Neural cell (in vitro differentiated cells): ENCODE data around the gene SAMD7.

Experiments used
- EP300 ChIP-seq: fragments of 450-650 bp; conservative IDR thresholded peaks from 2 replicates; pipeline ENCODE4 v1.6.1; 2014; ENCODE audit warnings: antibody characterized with exemption, mild to moderate bottlenecking, moderate library complexity; ENCODE audit not compliant: poor library complexity, severe bottlenecking
- MXI1 ChIP-seq: fragments of 450-650 bp; conservative IDR thresholded peaks from 2 replicates; pipeline ENCODE4 v1.6.1; 2014; ENCODE audit warnings: antibody characterized with exemption, mild to moderate bottlenecking; ENCODE audit not compliant: poor library complexity, severe bottlenecking
- POLR2AphosphoS5 ChIP-seq: IDR thresholded peaks from 2 replicates; pipeline ENCODE4 v1.6.1; 2012
- TAF1 ChIP-seq: IDR thresholded peaks from 2 replicates; pipeline ENCODE4 v1.6.1; 2012; ENCODE audit warnings: low read depth
- TF ChIP-seq, protein P1 (sequence below): fragments of 450-650 bp; IDR thresholded peaks from 2 replicates; pipeline ENCODE4 v1.5.1; 2014; ENCODE audit warnings: antibody characterized with exemption, mild to moderate bottlenecking, moderate library complexity; ENCODE audit not compliant: poor library complexity, severe bottlenecking
- TF ChIP-seq, protein P2 (sequence below): IDR thresholded peaks from 2 replicates; pipeline ENCODE4 v1.6.1; 2012; ENCODE audit warnings: borderline replicate concordance

DNA sequence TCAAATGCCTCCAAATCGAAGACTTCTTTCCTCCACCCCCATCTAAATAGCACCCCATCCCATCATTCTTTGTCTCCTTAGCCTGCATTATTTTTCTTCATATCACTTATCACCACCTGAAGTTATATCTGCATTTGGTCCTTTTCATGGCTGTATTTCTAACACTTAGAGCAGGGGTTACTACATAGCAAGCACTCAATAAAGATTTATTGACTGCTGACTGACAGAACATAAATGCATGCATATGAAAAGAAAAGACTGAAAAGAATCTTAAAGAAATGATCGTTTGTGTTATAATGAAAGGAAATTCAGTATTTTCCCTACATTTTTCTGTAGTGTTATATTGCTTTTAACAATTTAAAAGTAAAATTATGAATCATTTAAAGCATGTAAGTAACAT lies 43.0 kb upstream of the SAMD7 start:
- TF ChIP-seq, protein P1, sequence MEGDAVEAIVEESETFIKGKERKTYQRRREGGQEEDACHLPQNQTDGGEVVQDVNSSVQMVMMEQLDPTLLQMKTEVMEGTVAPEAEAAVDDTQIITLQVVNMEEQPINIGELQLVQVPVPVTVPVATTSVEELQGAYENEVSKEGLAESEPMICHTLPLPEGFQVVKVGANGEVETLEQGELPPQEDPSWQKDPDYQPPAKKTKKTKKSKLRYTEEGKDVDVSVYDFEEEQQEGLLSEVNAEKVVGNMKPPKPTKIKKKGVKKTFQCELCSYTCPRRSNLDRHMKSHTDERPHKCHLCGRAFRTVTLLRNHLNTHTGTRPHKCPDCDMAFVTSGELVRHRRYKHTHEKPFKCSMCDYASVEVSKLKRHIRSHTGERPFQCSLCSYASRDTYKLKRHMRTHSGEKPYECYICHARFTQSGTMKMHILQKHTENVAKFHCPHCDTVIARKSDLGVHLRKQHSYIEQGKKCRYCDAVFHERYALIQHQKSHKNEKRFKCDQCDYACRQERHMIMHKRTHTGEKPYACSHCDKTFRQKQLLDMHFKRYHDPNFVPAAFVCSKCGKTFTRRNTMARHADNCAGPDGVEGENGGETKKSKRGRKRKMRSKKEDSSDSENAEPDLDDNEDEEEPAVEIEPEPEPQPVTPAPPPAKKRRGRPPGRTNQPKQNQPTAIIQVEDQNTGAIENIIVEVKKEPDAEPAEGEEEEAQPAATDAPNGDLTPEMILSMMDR, result no peak
- TF ChIP-seq POLR2AphosphoS5 (no peak), EP300 (no peak), MXI1 (no peak), TAF1 (no peak)
- TF ChIP-seq, protein P2, sequence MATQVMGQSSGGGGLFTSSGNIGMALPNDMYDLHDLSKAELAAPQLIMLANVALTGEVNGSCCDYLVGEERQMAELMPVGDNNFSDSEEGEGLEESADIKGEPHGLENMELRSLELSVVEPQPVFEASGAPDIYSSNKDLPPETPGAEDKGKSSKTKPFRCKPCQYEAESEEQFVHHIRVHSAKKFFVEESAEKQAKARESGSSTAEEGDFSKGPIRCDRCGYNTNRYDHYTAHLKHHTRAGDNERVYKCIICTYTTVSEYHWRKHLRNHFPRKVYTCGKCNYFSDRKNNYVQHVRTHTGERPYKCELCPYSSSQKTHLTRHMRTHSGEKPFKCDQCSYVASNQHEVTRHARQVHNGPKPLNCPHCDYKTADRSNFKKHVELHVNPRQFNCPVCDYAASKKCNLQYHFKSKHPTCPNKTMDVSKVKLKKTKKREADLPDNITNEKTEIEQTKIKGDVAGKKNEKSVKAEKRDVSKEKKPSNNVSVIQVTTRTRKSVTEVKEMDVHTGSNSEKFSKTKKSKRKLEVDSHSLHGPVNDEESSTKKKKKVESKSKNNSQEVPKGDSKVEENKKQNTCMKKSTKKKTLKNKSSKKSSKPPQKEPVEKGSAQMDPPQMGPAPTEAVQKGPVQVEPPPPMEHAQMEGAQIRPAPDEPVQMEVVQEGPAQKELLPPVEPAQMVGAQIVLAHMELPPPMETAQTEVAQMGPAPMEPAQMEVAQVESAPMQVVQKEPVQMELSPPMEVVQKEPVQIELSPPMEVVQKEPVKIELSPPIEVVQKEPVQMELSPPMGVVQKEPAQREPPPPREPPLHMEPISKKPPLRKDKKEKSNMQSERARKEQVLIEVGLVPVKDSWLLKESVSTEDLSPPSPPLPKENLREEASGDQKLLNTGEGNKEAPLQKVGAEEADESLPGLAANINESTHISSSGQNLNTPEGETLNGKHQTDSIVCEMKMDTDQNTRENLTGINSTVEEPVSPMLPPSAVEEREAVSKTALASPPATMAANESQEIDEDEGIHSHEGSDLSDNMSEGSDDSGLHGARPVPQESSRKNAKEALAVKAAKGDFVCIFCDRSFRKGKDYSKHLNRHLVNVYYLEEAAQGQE, result no peak
